Measurements from ENCODE around the gene ZNF165.
"Not testable (repeated sequence)": the region's sequence is repeated elsewhere in the genome, so short reads cannot be mapped to it uniquely, and the experiment has no call there.

ZNF165 gene

DNA sequence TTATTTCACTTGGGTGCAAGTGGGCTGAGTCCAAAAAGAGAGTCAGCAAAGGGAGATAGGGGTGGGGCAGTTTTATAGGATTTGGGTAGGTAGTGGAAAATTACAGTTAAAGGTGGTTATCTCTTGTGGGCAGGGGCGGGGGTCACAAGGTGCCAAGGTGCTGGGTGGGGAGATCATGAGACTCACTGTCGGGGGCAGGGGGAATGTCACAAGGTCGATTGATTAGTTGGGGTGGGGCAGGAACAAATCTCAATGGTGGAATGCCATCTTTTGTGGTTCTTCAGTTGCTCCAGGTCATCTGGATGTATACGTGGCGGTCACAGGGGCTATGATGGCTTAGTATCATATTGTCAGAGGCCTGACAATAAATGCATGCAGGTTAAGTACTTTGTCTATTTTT, 41.9 kb downstream of the ZNF165 start:
- DNase-seq: not testable (repeated sequence)

DNA sequence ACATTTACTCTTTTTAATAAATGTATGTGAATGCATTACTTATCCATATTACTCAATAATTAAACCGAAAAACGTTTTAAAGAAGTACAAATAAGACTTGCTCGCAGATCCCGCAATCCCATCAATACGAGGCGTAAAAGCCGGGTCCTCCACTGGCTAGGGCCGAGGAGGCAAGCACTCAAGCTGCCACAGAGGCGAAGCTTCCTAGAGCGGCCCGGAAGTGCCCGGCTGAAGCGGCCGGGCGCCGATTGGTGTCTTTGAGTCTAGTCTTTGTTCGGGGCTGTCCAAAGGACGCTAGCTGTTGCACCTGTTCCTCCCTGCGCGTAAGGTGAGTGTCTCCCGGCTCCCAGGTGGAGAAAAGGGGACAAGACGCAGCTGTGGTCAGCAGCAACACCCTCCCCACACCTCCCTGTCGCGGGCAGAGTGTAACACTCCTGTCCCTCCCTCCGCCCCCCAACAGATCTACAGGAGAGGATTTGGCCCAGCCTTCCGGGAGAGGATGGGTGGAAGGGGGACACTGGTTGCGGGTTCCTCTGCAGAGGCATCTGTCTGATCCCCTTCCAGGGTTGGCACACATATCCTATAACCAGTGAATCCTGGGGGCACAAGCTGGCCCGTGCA, 44.1 kb downstream of the ZNF165 start, which contains the start of gene ZSCAN16:
TSS of gene ZSCAN16 (plus strand) at position 260 of the 621 bp plus-strand sequence. CDS start 835 bp downstream, outside the sequence.
- peak; percentile 82 for DNase-seq

DNA sequence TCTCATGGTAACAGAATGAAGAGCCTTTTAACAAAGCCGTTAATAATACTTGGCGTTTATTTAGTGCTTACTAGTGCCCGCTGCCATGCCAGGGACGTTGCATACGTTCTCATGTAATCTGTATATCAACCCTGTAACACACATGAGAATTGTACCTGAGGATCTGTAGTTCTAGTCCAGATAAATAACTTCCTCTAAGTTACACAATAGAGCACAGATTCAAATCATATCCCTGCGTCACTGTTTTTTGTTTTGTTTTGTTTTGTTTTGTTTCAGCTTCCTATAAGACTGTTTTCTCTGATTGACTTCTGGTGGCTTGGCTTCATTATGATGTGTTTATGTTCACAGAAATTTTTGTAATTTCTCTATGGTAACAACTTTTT, 44.6 kb downstream of the ZNF165 start:
- DNase-seq: no peak

DNA sequence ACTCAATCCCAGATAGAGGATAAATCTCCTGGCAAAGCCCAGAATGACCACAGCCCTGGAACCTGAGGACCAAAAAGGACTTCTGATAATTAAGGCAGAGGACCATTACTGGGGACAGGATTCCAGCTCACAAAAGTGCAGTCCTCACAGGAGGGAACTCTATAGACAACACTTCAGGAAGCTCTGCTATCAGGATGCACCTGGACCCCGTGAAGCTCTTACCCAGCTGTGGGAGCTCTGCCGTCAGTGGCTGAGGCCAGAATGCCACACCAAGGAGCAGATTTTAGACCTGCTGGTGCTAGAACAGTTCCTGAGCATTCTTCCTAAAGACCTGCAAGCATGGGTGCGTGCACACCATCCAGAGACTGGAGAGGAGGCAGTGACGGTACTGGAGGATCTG, 45.0 kb downstream of the ZNF165 start:
- no peak for DNase-seq

DNA sequence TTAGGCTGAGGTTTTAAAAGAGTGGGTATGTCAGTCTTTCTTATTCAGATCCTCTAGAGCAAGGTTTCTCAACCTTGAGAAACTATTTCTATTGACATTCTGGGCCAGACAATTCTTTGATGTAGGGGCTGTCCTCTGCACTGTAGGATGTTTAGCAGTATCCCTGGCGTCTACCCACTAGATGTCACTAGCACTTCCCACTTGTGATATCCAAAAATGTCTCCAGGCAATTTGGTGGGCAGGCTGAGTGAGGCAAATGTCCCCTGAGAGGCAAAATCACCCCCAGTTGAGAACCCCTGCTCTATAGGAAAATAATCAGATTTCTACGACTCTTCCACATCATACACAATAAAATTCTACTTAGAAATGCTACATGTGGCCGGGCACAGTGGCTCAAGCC, 53.6 kb downstream of the ZNF165 start:
- DNase-seq: peak; percentile 19

DNA sequence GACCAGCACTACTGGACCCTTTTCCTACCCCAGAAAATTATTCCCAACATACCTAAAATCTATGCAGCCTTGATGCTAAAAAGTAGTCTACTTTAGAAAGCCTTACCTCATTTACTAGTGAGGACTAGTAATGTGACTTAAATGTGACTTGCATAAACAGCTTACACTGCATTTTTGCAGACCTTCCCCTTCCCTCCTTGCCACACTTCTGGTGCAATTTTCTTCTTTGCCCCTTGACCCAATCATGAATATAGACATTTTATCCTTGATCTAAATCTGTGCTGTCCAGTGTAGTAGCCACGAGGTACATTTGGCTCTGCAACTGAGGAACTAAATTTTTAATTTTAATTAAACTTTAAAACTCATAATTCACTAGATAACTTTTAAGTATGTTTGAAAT, 54.3 kb downstream of the ZNF165 start:
- no peak for DNase-seq

DNA sequence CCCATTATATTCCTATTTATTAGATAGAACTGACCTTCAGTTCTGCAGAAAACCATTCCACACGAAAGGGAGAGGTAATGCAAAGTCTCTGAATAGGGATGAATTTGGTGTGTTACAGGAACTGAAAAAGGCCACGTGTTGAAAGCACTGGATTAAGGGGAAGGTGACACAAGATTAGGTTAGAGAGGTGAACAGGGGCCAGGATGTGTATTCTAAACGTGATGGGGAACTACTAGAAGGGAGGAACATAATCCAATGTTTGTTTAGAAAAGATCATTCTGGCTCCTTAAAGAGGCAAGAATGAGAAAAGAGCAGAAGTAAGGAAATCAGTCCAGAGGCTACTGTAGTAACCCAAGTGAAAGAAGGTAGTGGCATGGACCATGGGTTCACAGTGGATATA, 55.0 kb downstream of the ZNF165 start:
- no peak for DNase-seq

DNA sequence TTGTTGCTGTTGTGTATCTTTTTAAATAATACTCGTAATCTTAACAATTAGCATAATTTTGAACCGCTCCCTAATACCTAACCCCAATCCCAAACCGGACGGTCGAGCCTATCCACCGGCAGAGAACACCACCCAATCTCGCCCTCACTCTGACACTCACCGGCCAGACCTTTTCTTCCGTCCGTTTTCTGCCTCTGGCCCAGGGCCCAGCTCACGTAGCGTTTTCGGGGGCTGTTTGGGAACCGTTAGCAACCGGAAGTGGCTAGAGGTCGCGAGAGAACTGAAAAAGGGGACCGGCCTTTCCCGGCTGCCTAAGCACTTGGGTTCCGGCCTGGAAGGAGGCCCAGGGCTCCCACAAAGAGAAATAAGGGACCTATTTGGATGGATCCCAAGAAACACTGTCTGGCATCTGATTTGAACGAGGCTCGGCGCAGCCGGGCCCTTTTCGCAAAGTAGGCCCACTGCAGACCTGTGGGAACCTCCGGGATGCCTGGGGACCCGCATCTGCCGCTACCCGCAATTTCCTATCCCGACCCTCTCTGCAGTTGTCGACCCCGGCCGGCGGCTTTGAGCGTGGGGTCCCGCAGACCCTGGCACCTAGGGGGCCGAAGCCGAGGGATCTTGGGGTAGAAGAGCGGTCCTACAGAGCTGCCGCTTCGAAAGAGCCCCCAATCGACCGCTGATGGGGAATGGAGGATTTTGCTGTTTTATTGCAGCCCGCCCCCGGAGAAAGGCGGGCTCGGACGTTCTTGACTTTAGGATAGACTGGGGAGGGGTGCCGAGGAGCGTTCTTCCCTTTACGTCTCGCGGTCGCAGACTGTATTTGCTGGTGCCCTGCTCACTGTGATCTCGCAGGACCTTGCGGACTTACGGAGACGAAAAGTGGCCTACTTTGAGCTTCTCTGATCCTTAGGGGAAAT, 56.5 kb downstream of the ZNF165 start:
- peak; percentile 85 for DNase-seq

DNA sequence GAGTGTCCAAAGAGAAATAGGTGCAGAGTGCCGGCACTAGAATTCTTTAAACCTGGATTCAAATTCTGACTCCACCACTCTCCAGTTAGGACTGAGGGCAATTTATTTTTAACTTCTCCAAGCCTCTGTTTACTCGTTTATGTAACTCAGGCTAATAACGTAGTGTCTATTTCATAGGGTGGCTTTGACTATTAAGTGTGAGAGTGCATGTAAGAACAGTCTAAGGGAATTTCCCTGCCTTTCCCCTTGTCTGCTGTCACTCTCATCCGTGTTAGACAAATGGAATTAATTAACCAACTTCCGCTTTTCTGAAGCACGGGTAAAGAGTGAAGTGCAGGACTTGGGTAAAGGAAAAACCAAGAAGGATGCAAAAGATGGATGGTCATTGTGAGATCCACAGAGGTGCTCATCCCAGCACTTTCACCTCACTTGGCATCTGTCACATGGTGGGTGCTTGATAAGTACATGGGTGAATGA, 57.2 kb downstream of the ZNF165 start:
- DNase-seq: peak; percentile 31

All from stimulated activated CD4-positive, alpha-beta T cell treated with anti-CD3 and anti-CD28 coated beads, Interleukin-15, amount 100 ng/mL, for 24 hours (primary cell).